Tibial nerve (tissue), 4 donors: ENCODE data around the gene CDH12. TPM values are rescaled to one million over a fixed set of nuclear protein-coding genes. Genes with fewer than 3 reads are reported as not detected.

ENCODE experiments used
- DNase-seq, 2 donors: peaks; one replicate each; pipeline ENCODE4 v3.0.0-alpha.2; 2019; ENCODE audit warnings: low spot score in 2 of 2
- H3K27ac ChIP-seq, 4 donors: fragments of 200-600 bp; sonication (generic) in 3 of 4; one replicate each; pipeline ENCODE4 v1.5.1; 2017 to 2019; ENCODE audit warnings: mild to moderate bottlenecking in 1 of 4
- H3K27me3 ChIP-seq, 2 donors: fragments of 200-600 bp; sonication (generic) in 1 of 2; one replicate each; pipeline versions ENCODE4 v1.5.1 to v1.6.0; 2017 to 2019
- H3K36me3 ChIP-seq, 3 donors: fragments of 200-600 bp; sonication (generic); one replicate each; pipeline ENCODE4 v1.5.1; 2018 to 2019
- H3K4me1 ChIP-seq, 4 donors: fragments of 200-600 bp; sonication (generic) in 3 of 4; one replicate each; pipeline ENCODE4 v1.5.1; 2017 to 2019
- H3K4me3 ChIP-seq, 4 donors: fragments of 200-600 bp; sonication (generic) in 3 of 4; one replicate each; pipeline ENCODE4 v1.5.1; 2017 to 2019; ENCODE audit warnings: mild to moderate bottlenecking in 1 of 4, moderate library complexity in 1 of 4
- H3K9me3 ChIP-seq, 4 donors: fragments of 200-600 bp; sonication (generic) in 3 of 4; one replicate each; pipeline ENCODE4 v1.5.1; 2017 to 2019
- CTCF ChIP-seq, 5 experiments: fragments of 200-600 bp in 3 of 5; fragments of 450-650 bp in 2 of 5; sonication (generic) in 3 of 5; IDR thresholded peaks; one replicate each; pipeline ENCODE4 v1.5.1; 2016 to 2019; ENCODE audit warnings: antibody characterized with exemption in 5 of 5, mild to moderate bottlenecking in 3 of 5, moderate library complexity in 2 of 5
- EP300 ChIP-seq, 2 donors: sonication (generic); formaldehyde crosslinking; IDR thresholded peaks; one replicate each; pipeline ENCODE4 v1.6.1; 2017; ENCODE audit warnings: antibody characterized with exemption in 2 of 2, mild to moderate bottlenecking in 1 of 2
- POLR2A ChIP-seq, 2 donors: fragments of 450-650 bp; IDR thresholded peaks; one replicate each; pipeline ENCODE4 v1.6.1; 2017; ENCODE audit warnings: antibody characterized with exemption in 2 of 2, mild to moderate bottlenecking in 2 of 2, moderate library complexity in 2 of 2
- WGBS, 2 donors: methylation state at CpG; one replicate each; pipeline ENCODE4 v1.1.5; 2018; 5-methylcytosine and 5-hydroxymethylcytosine counted together
- total RNA-seq, 4 donors: library from RNA; depleted of rRNA; stranded (reverse); fragments of >200 nt; gene quantifications; one replicate each; pipeline ENCODE4 v1.1.0, GENCODE V29; 2016

CDH12 gene
- total RNA-seq, 4 donors from 2014 or later = 0.30 TPM; not detected in 3

GRCh38 chr5:22719842-22720241, 133.3 kb downstream of the CDH12 start:
- Histone ChIP-seq H3K27me3 (no peaks in the 10 kb centered on the region), H3K9me3 (peaks cover 0 to 3% (median 0%) of the 10 kb centered on the region in 4 donors), H3K4me1 (no peaks in the 10 kb centered on the region), H3K36me3 (no peaks in the 10 kb centered on the region), H3K27ac (no peak overlapping the region), H3K4me3 (no peak overlapping the region)
- no peak for DNase-seq
- TF ChIP-seq POLR2A (IDR thresholded peaks at IDR 0.05) (no peak), EP300 (IDR thresholded peaks at IDR 0.05) (no peak), CTCF (IDR thresholded peaks at IDR 0.05) (no peak)
- 72 to 79% methylated on average over 3 of the region's 3 CpGs for WGBS, 2 donors

GRCh38 chr5:22710660-22711059, 142.5 kb downstream of the CDH12 start:
- WGBS, 2 donors = 38% methylated on average over 2 of the region's 2 CpGs

GRCh38 chr5:22709743-22710142, 143.4 kb downstream of the CDH12 start:
- Histone ChIP-seq H3K4me3 (no peak overlapping the region), H3K4me1 (no peaks in the 10 kb centered on the region), H3K27ac (no peak overlapping the region), H3K27me3 (no peaks in the 10 kb centered on the region), H3K36me3 (no peaks in the 10 kb centered on the region), H3K9me3 (no peaks in the 10 kb centered on the region)
- TF ChIP-seq CTCF (IDR thresholded peaks at IDR 0.05) (no peak), POLR2A (IDR thresholded peaks at IDR 0.05) (no peak), EP300 (IDR thresholded peaks at IDR 0.05) (no peak)
- DNase-seq = no peak

More at GRCh38 chr5:22710660-22711059, 142.5 kb downstream of the CDH12 start:
- Histone ChIP-seq H3K27ac (no peak overlapping the region), H3K36me3 (no peaks in the 10 kb centered on the region), H3K9me3 (no peaks in the 10 kb centered on the region), H3K4me1 (no peaks in the 10 kb centered on the region), H3K27me3 (no peaks in the 10 kb centered on the region), H3K4me3 (no peak overlapping the region)
- TF ChIP-seq CTCF (IDR thresholded peaks at IDR 0.05) (no peak), POLR2A (IDR thresholded peaks at IDR 0.05) (no peak), EP300 (IDR thresholded peaks at IDR 0.05) (no peak)
- no peak for DNase-seq

GRCh38 chr5:22708770-22709328, 144.3 kb downstream of the CDH12 start:
- H3K36me3 ChIP-seq = no peaks in the 10 kb centered on the region
- no peaks in the 10 kb centered on the region for H3K27me3 ChIP-seq
- no peaks in the 10 kb centered on the region for H3K4me1 ChIP-seq
- 86 to 88% methylated on average over 9 of the region's 9 CpGs for WGBS, 2 donors
- H3K9me3 ChIP-seq = no peaks in the 10 kb centered on the region
- no peak overlapping the region for H3K27ac ChIP-seq
- H3K4me3 ChIP-seq = no peak overlapping the region
- TF ChIP-seq EP300 (IDR thresholded peaks at IDR 0.05) (no peak), CTCF (IDR thresholded peaks at IDR 0.05) (no peak), POLR2A (IDR thresholded peaks at IDR 0.05) (no peak)
- DNase-seq = no peak

- DNase-seq = no peak
- no peaks in the 10 kb centered on the region for H3K9me3 ChIP-seq
- TF ChIP-seq EP300 (IDR thresholded peaks at IDR 0.05) (no peak), POLR2A (IDR thresholded peaks at IDR 0.05) (no peak), CTCF (IDR thresholded peaks at IDR 0.05) (no peak)
- H3K27me3 ChIP-seq = no peaks in the 10 kb centered on the region
- 86% methylated on average over 1 of the region's 1 CpG for WGBS, 2 donors
- H3K36me3 ChIP-seq = no peaks in the 10 kb centered on the region
- H3K27ac ChIP-seq = no peak overlapping the region
- no peaks in the 10 kb centered on the region for H3K4me1 ChIP-seq
- no peak overlapping the region for H3K4me3 ChIP-seq
These were observed 146.2 kb downstream of the CDH12 start for GRCh38 chr5:22706901-22707300.
